ENCODE data around the gene ZDHHC14. TPM values are rescaled to one million over a fixed set of nuclear protein-coding genes. Genes with fewer than 3 reads are reported as not detected.

The ZDHHC14 gene
- total and polyA plus RNA-seq, 8 donors = 8.2 to 33.2 (median 25.8) TPM

- Histone ChIP-seq H3K9me3 (no peaks in the 10 kb centered on the region), H3K27ac (no peak overlapping the region), H3K36me3 (peaks cover 0 to 6% of the 10 kb centered on the region in 2 donors), H3K27me3 (no peaks in the 10 kb centered on the region), H3K4me3 (no peak overlapping the region), H3K4me1 (peaks cover 0 to 25% of the 10 kb centered on the region in 2 donors)
- DNase-seq (no peak), ATAC-seq (no peak)
- intact Hi-C loops (cut with DNase I) = no loop called here
- no peak for TF ChIP-seq CTCF (IDR thresholded peaks at IDR 0.05)
Measured at GRCh38 chr6:157651731-157652490, 270.9 kb downstream of the ZDHHC14 start.

GRCh38 chr6:157652601-157653363, 271.8 kb downstream of the ZDHHC14 start:
- H3K9me3 ChIP-seq = no peaks in the 10 kb centered on the region
- DNase-seq = no peak
- no peak for ATAC-seq
- no peak overlapping the region for H3K27ac ChIP-seq
- TF ChIP-seq CTCF (IDR thresholded peaks at IDR 0.05) = no peak
- H3K4me3 ChIP-seq = no peak overlapping the region
- peaks cover 0 to 19% of the 10 kb centered on the region in 2 donors for H3K4me1 ChIP-seq
- H3K36me3 ChIP-seq = peaks cover 0 to 6% of the 10 kb centered on the region in 2 donors
- no peaks in the 10 kb centered on the region for H3K27me3 ChIP-seq
- intact Hi-C loops (cut with DNase I) = no loop called here

- intact Hi-C loops (cut with DNase I) = no loop called here
- DNase-seq = no peak
- no peak for TF ChIP-seq CTCF (IDR thresholded peaks at IDR 0.05)
Measured at GRCh38 chr6:157653521-157653920, 272.5 kb downstream of the ZDHHC14 start.

GRCh38 chr6:157655139-157655538, 274.1 kb downstream of the ZDHHC14 start:
- ATAC-seq (no peak), DNase-seq (no peak)
- intact Hi-C loops (cut with DNase I) = no loop called here
- no peaks in the 10 kb centered on the region for H3K4me1 ChIP-seq
- no peak overlapping the region for H3K4me3 ChIP-seq
- H3K36me3 ChIP-seq = peaks cover 0 to 6% of the 10 kb centered on the region in 2 donors
- H3K27me3 ChIP-seq = peaks cover 0 to 9% of the 10 kb centered on the region in 2 donors
- no peaks in the 10 kb centered on the region for H3K9me3 ChIP-seq
- no peak for TF ChIP-seq CTCF (IDR thresholded peaks at IDR 0.05)
- no peak overlapping the region for H3K27ac ChIP-seq

More at GRCh38 chr6:157653521-157653920, 272.5 kb downstream of the ZDHHC14 start:
- H3K36me3 ChIP-seq = peaks cover 0 to 6% of the 10 kb centered on the region in 2 donors
- no peaks in the 10 kb centered on the region for H3K27me3 ChIP-seq
- no peak overlapping the region for H3K27ac ChIP-seq
- H3K9me3 ChIP-seq = no peaks in the 10 kb centered on the region
- peaks cover 0 to 15% of the 10 kb centered on the region in 2 donors for H3K4me1 ChIP-seq
- ATAC-seq = no peak
- no peak overlapping the region for H3K4me3 ChIP-seq

DNA sequence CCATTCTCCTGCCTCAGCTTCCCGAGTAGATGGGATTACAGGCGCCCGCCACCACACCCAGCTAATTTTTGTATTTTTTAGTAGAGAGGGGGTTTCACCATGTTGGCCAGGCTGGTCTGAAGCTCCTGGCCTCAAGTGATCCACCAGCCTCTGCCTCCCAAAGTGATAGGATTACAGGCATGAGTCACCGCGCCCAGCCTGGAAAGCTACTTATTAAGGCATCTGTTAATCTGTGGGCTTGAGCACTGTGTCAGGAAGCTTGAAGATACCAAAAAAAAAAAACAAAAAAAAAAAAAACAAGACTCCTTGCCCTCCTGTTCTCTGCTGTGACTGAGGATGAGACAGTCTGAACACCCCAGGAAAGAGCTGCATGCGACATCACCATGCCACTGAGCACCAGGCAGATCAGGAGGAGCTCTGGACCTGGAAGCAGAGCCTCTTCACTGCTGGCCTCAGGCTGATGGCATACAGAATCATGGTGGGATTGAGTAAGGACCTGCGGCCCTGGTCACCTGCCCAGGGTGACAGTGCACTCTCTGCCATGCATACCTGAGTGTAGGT, 275.5 kb downstream of the ZDHHC14 start:
- Histone ChIP-seq H3K27me3 (peaks cover 0 to 11% of the 10 kb centered on the region in 2 donors), H3K36me3 (peaks cover 0 to 6% of the 10 kb centered on the region in 2 donors), H3K27ac (no peak overlapping the region), H3K9me3 (no peaks in the 10 kb centered on the region), H3K4me1 (no peaks in the 10 kb centered on the region), H3K4me3 (no peak overlapping the region)
- TF ChIP-seq CTCF (IDR thresholded peaks at IDR 0.05) = no peak
- intact Hi-C loops (cut with DNase I) = no loop called here
- DNase-seq = no peak
- no peak for ATAC-seq

Measured in left lung (tissue), 10 donors.